HG02610 (cell line): ENCODE results near the gene CECR2.
"Not testable (repeated sequence)": the region's sequence is repeated elsewhere in the genome, so short reads cannot be mapped to it uniquely, and the experiment has no call there.

Source experiments
- ATAC-seq: cut with Tn5 transposase; IDR thresholded peaks from one replicate; pipeline ENCODE4 v1.9.1; 2021; ENCODE audit warnings: mild to moderate bottlenecking, moderate library complexity; ENCODE audit not compliant: unreplicated experiment

CECR2 gene

DNA sequence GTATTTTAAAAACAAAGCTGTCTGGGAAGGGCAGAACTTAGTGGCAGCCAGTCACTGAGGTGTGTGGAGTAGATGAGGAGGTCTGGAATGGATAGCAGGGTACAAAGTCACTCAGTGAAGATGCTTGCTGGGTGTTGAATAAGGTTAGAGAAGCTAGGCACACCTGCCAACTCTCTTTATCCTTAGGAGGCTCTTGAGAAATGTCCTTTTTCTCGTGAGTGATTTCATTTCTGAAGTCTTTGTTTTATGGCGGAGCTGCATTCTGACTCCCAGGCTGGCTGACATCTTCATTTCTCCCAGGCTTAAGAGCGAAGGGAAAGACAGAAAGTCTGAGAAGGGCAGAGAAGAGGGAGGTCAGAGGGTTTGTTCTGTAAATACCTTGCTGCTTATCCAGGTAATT, 31.0 kb downstream of the CECR2 start:
- ATAC-seq: no peak

- ATAC-seq: no peak
Observed at GRCh38 chr22:17401728-17402127, 32.5 kb downstream of the CECR2 start.

DNA sequence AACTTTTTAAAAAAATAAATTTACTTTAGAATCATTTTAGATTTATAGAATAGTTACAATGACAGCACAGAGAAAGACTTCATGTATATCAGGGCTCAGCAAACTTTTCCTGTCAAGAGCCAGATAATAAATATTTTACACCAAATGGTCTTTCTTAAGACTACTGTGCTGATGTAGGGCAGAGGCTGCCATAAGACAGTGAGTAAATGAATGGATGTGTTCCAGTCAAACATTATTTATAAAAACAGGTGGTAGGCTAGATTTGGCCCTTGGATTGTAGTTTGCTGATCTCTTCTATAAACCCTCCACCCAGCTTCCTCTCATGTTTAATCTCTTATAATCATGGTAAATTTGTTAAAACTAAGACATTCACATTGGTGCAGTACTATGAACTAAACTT, 33.0 kb downstream of the CECR2 start:
- no peak for ATAC-seq

GRCh38 chr22:17403906-17404305, 34.6 kb downstream of the CECR2 start:
- no peak for ATAC-seq

- no peak for ATAC-seq
Observed at GRCh38 chr22:17407643-17408042, 38.4 kb downstream of the CECR2 start.

GRCh38 chr22:17410576-17410975, 41.3 kb downstream of the CECR2 start:
- ATAC-seq: no peak

DNA sequence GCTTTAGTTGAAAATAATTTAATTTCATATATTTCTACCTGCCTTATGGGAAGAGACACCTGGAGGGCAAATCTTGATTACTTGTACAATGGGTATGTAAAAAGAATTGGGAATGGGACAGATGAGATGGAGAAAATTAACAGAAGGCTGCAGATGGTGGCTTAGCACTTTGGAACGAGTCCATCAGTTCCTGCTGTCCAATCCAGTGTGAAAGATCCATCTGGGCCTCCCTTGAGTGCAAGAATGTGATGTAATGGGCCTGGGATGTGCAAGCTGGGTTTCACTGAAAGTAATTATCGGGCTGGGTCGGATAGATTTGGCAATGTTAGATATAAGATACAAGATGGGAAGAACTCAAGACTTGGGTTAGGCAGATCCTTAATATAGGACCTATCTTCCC, 42.0 kb downstream of the CECR2 start:
- no peak for ATAC-seq

DNA sequence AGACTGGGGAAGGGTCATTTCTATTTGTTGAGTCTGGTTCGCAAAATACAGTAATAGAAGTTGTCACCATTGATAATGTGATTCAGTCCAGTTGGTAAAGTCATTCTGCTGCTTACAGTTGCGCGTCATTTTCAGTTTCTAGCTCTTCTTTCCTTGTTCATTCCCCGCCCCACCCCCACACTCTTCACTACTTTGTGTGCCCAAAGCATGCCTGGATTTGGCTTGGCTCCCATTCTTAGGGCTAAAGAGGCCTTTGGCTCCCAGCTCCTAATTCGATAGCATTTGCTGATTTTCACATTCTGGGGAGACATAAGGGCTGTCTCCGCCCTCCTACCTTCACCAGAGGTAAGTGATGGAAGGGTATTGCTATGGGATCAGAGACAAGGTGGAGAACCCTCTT, 43.0 kb downstream of the CECR2 start:
- no peak for ATAC-seq

- ATAC-seq: no peak
Observed at GRCh38 chr22:17418890-17419324, 49.6 kb downstream of the CECR2 start.

DNA sequence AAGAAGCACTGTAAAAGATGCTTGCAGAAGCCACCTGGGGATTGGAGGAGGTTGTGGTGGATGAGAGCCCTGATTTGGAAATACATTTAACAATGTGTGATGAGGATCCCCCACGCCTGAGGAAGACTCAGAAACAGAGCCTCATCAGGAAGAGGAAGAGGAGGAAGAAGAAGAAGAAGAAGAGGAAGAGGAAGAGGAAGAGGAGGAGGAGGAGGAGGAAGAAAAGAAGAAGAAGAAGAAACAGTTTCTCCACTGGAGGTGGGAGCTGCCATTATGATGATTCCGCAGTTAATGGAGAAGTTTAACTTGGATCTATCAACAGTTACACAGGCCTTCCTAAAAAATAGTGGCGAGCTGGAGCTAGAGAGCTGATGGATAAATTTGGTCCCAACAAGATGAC, 50.1 kb downstream of the CECR2 start:
- ATAC-seq: no peak

DNA sequence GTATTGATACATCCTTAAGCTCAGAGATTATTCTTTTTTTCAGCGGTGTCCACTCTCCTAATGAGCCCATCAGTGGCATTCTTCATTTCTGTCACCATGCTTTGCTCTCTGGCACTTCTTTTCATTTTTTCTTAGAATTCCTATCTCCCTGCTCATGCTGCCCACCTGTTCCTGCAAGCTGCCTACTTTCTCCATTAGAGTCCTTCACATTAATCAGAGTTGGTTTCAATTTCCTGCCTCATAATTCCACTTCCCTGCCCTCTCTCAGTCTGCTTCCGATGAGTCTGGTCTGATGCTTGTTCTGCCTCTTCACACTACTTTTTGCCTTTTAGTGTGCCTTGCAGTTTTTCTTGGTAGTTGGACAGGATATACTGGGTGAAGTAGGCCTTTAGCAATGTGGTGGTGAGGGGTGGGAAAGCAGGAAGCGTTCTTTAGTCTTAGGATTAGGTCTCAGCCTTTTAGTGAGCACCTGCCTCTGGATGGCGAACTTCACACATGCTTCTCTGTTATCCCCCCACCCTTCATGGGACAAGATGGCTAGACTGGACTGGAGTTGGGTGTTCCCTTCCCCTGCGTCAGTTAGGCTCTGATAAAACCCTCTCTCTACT, 53.6 kb downstream of the CECR2 start:
- ATAC-seq: no peak

GRCh38 chr22:17423616-17424015, 54.4 kb downstream of the CECR2 start:
- no peak for ATAC-seq

DNA sequence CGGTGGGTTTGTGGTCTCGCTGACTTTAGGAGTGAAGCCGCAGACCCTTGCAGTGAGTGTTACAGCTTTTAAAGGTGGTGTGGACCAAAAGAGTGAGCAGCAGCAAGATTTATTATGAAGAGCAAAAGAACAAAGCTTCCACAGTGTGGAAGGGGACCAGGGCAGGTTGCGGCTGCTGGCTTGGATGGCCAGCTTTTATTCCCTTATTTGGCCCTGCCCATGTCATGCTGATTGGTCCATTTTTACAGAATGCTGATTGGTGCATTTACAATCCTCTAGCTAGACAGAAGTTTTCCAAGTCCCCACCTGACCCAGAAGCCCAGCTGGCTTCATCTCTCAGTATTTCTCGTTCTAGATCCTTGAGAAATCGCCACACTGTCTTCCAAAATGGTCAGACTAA, 58.3 kb downstream of the CECR2 start:
- ATAC-seq: not testable (repeated sequence)

DNA sequence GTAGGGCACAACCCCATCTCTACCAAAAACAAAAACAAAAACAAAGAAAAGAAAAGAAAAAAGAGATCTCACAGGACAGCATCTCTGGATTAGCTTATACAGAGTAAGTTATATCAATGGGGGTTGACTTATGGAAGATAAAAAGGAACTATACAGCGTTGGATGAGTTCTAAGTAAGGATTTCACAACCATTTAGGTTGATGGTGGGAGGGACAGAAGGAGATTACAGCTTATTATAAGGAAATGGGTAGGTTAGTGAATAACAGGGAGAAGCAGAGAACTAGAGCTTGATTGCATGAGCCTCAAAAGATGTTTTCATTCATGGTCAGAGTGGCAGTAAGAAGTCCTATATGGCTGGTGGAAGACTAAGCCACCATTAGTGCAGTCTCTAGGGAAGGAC, 60.3 kb downstream of the CECR2 start:
- no peak for ATAC-seq

DNA sequence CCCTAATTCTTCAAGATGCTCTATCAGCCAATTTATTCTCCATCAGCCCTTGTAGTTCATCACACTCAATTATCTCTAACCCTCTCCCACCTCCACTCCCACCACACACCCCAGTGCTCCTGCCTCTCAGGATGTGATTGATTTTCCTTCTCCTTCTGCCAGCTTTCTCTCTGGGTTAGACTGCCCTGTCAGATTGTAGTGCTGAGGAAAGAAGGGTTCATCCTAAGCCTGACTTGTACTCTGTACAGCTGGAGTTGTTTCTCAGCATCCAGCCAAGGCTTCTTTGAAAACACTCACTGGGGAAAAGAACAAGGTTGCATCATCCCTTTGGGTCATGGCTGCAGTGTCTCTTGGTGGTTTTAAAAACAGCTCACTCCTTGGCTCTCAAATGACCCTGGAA, 61.2 kb downstream of the CECR2 start:
- ATAC-seq: no peak

GRCh38 chr22:17431179-17431578, 61.9 kb downstream of the CECR2 start:
- ATAC-seq: no peak

DNA sequence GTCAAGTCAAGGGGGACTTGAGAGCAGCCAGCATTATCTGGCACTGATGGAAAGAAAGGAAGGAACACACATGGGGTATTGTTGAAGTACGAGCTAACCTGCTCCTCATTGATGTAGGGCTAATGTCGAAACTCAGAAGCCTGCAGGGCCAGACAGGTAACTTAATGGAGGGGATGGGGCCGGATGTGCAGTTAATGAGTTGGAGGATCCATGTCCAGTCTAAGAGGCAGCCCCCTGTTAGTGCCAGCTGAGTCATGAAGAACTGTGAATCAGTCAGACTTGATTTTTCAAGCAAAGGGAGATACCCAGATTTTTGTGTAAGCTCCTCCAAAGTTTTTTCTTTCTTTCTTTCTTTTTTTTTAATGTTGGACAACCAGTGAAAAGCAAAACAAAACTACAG, 65.6 kb downstream of the CECR2 start:
- ATAC-seq: no peak

DNA sequence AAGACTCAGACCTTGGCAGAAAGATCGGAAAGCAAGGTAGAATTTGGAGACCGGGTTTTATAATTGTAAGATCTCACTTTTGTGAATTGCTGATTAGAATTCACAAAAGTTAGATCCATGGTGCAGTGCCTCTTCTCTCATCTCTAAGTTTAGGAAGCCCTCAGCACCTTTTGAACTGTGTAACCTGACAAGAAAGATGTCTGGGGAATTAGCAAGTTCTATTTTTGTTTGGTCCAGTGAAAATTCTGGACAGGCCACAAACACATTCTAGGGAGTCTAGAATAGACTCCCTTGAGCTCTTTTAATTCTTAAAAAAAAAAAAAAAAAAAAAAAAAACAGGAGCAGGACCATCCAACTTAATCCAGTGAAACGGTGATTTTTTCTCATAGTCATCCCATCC, 66.1 kb downstream of the CECR2 start:
- ATAC-seq: no peak

DNA sequence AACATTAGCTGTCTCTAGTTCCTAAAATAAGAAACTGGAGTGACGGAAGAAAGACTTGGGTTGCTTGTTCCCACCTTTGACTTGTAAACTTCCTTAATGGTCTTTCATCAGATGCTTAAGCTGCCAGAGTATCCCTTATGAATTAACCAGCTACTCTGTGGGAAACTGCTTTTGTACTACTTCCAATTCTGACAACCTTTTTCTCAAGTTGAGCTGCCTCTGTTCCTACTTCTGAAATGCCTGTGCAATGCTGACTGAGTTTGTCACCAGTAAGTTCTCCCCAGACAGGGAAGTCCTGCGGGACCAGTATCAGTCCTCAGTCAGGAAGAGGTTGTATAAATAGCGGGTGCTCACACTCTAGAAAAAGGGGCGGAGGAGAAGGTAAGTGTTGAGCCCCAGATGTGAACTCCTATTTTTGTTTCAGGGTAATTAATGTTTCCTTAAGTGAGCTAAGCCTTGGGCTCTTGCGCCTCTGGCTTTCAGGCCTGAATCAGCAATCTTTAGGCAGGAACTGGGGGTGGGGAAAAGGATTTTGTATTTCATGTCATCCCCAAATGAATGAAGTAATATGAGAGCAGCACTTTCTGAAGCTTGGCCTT, 67.2 kb downstream of the CECR2 start:
- no peak for ATAC-seq

DNA sequence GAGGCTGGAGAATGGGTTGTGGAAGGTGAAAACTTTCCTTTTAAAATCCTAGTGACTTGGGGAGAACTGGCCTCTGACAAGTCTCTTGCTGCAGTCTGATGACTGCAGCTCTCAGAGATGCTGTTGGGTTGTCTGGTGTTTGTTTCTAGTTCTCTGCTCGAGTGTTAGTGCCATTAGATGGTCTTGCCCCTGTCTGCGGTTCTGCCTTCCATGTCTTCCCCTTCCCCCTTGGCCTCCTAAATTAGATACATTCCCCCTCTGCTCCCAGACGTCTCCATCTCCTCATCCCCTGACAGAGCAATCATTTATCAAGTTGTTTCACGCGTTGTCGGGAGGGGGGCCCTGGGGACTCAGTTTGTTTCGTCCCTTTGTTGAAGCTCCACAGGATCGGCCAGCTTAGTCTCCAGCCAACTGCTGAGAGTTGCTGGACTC, 67.7 kb downstream of the CECR2 start:
- no peak for ATAC-seq

DNA sequence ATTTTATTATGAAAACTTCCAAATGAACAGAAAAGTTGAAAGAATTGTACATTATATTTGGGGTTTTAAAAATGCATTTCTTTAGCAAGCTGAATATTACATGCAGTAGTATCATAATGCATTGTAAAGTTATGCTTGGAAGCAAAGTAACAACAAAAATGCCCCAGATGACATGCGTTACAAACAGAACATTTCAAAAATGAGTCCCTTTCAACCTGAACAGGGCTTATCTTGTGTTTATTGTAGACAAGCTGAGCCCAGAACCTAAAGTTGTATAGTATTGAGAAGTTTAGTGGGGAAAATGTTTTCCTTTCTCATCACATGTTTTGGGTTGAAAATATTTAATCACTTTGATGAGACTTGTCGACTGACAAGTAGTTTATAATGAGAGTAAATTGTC, 68.8 kb downstream of the CECR2 start:
- ATAC-seq: no peak

DNA sequence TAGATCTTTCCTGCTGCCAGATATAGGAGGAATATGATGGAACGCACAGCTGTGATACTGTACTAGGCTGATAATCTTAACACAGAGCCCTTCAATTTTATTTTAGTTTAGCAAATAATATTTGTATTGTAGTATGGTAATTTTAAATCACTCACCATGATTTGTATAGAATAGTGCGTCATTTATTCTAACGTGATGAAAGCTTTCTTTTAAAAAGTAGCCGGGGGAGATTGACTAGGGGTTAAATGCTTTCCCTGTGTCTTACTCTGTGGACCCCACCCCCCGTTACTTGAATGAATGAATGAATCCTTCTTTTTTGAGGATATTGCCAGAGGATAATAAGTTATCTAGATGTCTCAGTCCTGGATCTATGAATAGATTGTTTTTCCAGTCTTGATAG, 72.1 kb downstream of the CECR2 start:
- no peak for ATAC-seq
